ENCODE measurements around the gene ARSB.

ARSB gene

DNA sequence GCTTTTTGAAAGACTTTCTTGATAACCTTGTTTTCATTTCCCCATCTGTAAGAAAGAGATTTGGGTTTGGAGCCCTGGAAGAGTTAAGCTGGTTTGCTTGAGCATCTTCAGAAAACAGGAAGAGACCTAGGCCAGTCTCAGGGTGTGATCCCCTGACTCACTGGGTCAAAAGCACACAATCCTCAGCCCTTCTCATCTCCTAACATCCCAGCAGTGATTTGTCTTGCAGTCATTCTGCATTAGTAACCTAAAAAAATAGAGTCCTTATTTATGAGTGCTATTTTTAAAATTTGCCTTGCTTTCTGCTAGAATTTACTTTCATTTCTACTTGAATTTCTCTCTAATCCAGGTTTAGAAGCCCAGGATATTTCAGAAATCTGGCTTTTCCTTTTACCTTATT, 16.4 kb upstream of the ARSB start:
- H3K4me3 ChIP-seq (ENCODE audit: control insufficient read depth, low read depth, low read length), result no peak overlapping the region
- peak; percentile 42 for DNase-seq (ENCODE audit: low read depth)
- TF ChIP-seq, protein P1, sequence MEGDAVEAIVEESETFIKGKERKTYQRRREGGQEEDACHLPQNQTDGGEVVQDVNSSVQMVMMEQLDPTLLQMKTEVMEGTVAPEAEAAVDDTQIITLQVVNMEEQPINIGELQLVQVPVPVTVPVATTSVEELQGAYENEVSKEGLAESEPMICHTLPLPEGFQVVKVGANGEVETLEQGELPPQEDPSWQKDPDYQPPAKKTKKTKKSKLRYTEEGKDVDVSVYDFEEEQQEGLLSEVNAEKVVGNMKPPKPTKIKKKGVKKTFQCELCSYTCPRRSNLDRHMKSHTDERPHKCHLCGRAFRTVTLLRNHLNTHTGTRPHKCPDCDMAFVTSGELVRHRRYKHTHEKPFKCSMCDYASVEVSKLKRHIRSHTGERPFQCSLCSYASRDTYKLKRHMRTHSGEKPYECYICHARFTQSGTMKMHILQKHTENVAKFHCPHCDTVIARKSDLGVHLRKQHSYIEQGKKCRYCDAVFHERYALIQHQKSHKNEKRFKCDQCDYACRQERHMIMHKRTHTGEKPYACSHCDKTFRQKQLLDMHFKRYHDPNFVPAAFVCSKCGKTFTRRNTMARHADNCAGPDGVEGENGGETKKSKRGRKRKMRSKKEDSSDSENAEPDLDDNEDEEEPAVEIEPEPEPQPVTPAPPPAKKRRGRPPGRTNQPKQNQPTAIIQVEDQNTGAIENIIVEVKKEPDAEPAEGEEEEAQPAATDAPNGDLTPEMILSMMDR (conservative IDR thresholded peaks at IDR 0.05; ENCODE audit: control insufficient read depth, insufficient read depth, low read depth, low read length), result no peak

DNA sequence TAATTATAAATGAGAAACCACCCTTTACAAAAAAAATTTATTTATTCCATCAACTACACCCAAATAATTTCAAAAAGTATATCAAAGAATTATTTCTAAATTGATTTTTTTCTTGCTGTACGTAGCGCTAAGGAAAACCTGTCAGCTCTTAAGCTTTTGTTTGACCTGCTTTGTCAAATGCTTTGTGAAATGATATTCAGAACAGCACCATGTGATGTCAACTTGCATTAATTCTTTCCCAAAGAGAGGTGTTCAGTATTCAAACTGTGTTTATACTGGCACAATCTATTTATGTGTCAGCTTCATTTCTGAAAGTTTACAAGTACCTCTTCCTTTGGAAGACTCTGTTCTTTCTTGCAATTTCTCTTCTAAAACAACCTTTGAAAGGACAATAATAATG, 12.0 kb upstream of the ARSB start:
- TF ChIP-seq, protein P1 (conservative IDR thresholded peaks at IDR 0.05; ENCODE audit: control insufficient read depth, insufficient read depth, low read depth, low read length), result no peak
- DNase-seq (ENCODE audit: low read depth), result no peak
- no peak overlapping the region for H3K4me3 ChIP-seq (ENCODE audit: control insufficient read depth, low read depth, low read length)

DNA sequence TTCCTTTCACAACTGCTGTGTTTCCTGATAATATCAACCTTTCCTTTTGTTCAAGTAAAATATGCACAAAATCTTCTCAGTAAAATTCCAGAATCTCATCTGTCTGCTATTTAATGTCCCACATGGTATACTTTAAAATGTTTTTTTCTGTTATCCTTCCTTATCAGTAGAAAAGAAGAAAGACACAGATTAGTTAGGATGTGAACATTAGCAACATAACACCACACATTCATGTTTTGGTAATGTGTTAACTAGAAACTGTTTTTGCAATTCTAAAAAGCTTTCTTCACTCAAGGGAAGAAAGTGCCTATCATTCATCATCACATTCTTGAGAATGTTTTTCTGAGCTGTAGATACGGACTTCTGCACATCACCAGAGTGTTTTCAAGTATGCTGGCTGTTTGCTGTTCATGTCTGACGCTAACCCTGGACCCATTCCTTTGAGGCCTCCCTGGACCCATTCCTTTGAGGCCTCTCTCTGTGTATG, 10.5 kb upstream of the ARSB start:
- no peak for DNase-seq (ENCODE audit: low read depth)
- no peak overlapping the region for H3K4me3 ChIP-seq (ENCODE audit: control insufficient read depth, low read depth, low read length)
- TF ChIP-seq, protein P1 (conservative IDR thresholded peaks at IDR 0.05; ENCODE audit: control insufficient read depth, insufficient read depth, low read depth, low read length), result no peak

DNA sequence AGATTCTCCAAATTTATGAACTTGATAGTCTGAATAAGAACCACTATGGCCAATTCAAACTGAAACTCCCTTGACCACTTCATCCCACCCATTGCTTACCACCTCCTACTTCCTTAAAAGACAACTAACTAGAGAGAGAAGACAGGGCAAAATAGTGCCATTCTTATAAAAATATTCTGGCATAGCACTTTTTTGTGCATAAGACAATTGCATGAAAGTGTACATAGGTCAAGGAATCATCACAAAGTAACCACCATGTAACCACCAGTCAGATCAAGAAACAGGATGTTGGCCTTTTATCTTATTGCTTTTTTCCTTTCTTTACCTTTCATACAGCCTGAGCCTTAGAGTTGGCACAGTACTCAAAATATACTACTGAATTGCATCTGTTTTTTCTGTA, 8.1 kb upstream of the ARSB start:
- no peak overlapping the region for H3K4me3 ChIP-seq (ENCODE audit: control insufficient read depth, low read depth, low read length)
- TF ChIP-seq, protein P1 (conservative IDR thresholded peaks at IDR 0.05; ENCODE audit: control insufficient read depth, insufficient read depth, low read depth, low read length), result no peak
- no peak for DNase-seq (ENCODE audit: low read depth)

DNA sequence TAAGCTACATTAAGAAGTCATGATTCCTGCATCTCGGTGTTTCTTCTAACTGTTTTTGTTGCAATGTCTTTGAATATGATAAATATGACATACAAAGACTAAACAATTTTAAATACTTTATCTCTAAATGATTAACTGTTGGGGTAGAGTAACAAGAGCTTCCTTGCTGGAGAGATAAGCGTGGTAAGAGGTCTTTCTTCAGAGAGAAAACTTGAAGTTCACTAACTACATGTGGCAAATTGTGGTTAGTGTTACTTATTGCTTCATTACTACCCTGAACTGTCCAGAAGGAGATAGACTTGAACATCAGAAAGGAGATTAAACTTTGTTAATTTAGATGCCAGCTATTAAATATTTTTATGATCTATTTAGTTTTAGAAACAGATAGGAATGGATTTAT, 7.0 kb upstream of the ARSB start:
- no peak for DNase-seq (ENCODE audit: low read depth)
- H3K4me3 ChIP-seq (ENCODE audit: control insufficient read depth, low read depth, low read length), result no peak overlapping the region
- TF ChIP-seq, protein P1 (conservative IDR thresholded peaks at IDR 0.05; ENCODE audit: control insufficient read depth, insufficient read depth, low read depth, low read length), result no peak

DNA sequence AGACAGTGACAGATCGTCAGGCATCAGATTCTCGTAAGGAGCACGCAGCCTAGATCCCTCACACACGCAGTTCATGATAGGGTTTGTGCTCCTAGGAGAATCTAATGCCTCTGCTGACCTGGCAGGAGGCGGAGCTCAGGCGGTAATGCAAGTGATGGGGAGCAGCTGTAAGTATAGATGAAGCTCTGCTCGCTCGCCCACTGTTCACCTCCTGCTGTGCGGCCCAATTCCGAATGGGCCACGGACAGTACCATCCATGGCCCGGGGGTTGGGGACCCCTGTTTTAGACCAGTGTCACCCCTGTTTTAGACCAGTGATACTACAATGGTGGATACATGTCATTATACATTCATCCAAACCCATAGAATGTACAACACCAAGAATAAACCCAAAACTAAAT, 4.0 kb upstream of the ARSB start:
- no peak overlapping the region for H3K4me3 ChIP-seq (ENCODE audit: control insufficient read depth, low read depth, low read length)
- TF ChIP-seq, protein P1 (conservative IDR thresholded peaks at IDR 0.05; ENCODE audit: control insufficient read depth, insufficient read depth, low read depth, low read length), result no peak
- DNase-seq (ENCODE audit: low read depth), result no peak

DNA sequence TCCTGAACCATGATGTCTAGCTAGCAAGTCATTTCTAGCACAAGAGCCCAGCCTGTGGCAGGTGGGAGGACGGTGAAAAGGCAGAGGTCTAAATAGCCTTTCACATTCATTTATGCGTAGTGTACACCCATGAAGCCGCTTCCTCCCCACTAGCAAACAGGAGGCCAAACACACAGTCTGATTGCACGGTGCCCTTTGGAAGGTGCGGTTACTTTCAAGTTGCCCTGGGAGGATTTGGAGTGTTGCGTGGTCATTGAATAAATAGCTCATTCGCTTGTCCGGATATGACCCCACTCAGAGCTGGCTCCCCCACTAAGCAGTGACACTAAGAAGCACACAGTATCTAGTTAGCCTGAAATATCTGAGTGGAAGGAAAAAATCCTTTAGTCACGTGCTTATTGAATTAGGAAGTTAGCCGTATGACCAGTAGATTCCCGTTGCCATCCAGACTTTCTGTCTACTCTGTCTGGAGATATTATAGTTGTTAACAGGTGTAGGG, 664 bp upstream of the ARSB start:
- TF ChIP-seq, protein P1 (conservative IDR thresholded peaks at IDR 0.05; ENCODE audit: control insufficient read depth, insufficient read depth, low read depth, low read length), result no peak
- peak; percentile 56 for DNase-seq (ENCODE audit: low read depth)
- H3K4me3 ChIP-seq (ENCODE audit: control insufficient read depth, low read depth, low read length), result peak overlapping the region; percentile 55

All from fibroblast of mammary gland (primary cell).